OCI-LY7 (cell line): ENCODE data around the gene LAPTM5. TPM values are rescaled to one million over a fixed set of nuclear protein-coding genes. Genes with fewer than 3 reads are reported as not detected.

Experiments
- BruUV-seq: library from RNA; stranded (reverse); fragments of 400-500 nt; replicated peaks from 2 replicates; lab custom pipeline; 2021; lab: Mats Ljungman, UMichigan
- CTCF ChIA-PET: fragments of 300-600 bp; sonication (Branson Sonifier 250); formaldehyde crosslinking; loops from one replicate; lab custom pipeline; 2022; ENCODE audit warnings: antibody characterized with exemption; ENCODE audit not compliant: unreplicated experiment; lab: Charles Lee
- POLR2A ChIA-PET: fragments of 300-600 bp; sonication (Branson Sonifier 250); formaldehyde crosslinking; loops from one replicate; lab custom pipeline; 2022; ENCODE audit warnings: antibody characterized with exemption; lab: Charles Lee
- DNase-seq: peaks from one replicate; pipeline ENCODE4 v3.0.0-alpha.2; 2015; ENCODE audit warnings: low spot score
- H2AFZ ChIP-seq: fragments of 200-600 bp; sonication (generic), shearing (Covaris generic); 2 replicates; pipeline ENCODE4 v1.6.1; 2014; ENCODE audit warnings: mild to moderate bottlenecking, antibody characterized with exemption, low read length, moderate library complexity
- H3K27ac ChIP-seq: fragments of 200-600 bp; sonication (generic); 2 replicates; pipeline ENCODE4 v1.5.1; 2014; ENCODE audit warnings: mixed run types, low read depth, mild to moderate bottlenecking, moderate library complexity, low read length, inconsistent platforms; ENCODE audit not compliant: poor library complexity, severe bottlenecking
- H3K36me3 ChIP-seq: fragments of 200-600 bp; sonication (generic); 2 replicates; pipeline ENCODE4 v1.6.1; 2014; ENCODE audit warnings: mild to moderate bottlenecking, antibody characterized with exemption, low read length, moderate library complexity, mixed read lengths; ENCODE audit not compliant: insufficient read depth
- H3K4me1 ChIP-seq: fragments of 200-600 bp; sonication (generic); 2 replicates; pipeline ENCODE4 v1.5.1; 2014; ENCODE audit warnings: mild to moderate bottlenecking, low read length; ENCODE audit not compliant: insufficient read depth, poor library complexity, severe bottlenecking
- H3K4me2 ChIP-seq: fragments of 200-600 bp; sonication (generic); 2 replicates; pipeline ENCODE4 v1.6.1; 2014; ENCODE audit warnings: mild to moderate bottlenecking, low read length
- H3K4me3 ChIP-seq: fragments of 200-600 bp; sonication (generic); 2 replicates; pipeline ENCODE4 v1.5.1; 2014; ENCODE audit warnings: mild to moderate bottlenecking, low read depth, low read length; ENCODE audit not compliant: poor library complexity, severe bottlenecking
- H3K79me2 ChIP-seq: fragments of 200-600 bp; sonication (generic); 2 replicates; pipeline ENCODE4 v1.6.1; 2016; ENCODE audit warnings: low read depth, mild to moderate bottlenecking, low read length, moderate library complexity, mixed read lengths; ENCODE audit not compliant: insufficient read depth
- H3K9me2 ChIP-seq: fragments of 200-600 bp; sonication (generic); 2 replicates; pipeline ENCODE4 v1.6.1; 2016; ENCODE audit warnings: mild to moderate bottlenecking, low read length, mixed read lengths; ENCODE audit not compliant: insufficient read depth
- H3K9me3 ChIP-seq: fragments of 200-600 bp; sonication (generic); 2 replicates; pipeline ENCODE4 v1.6.1; 2014; ENCODE audit warnings: mild to moderate bottlenecking, mixed run types, low read length, mixed read lengths
- H4K20me1 ChIP-seq: fragments of 200-600 bp; sonication (generic); 2 replicates; pipeline ENCODE4 v1.6.1; 2014; ENCODE audit warnings: mild to moderate bottlenecking, antibody characterized with exemption, low read length, moderate library complexity, mixed read lengths; ENCODE audit not compliant: insufficient read depth
- CTCF ChIP-seq: fragments of 200-600 bp; sonication (generic); conservative IDR thresholded peaks from 2 replicates; pipeline ENCODE4 v1.5.1; 2014; ENCODE audit warnings: mild to moderate bottlenecking, antibody characterized with exemption, low read length, moderate library complexity, mixed read lengths
- EZH2phosphoT487 ChIP-seq: fragments of 200-600 bp; sonication (generic); IDR thresholded peaks from 2 replicates; pipeline ENCODE4 v1.6.1; 2018; ENCODE audit warnings: low read depth, borderline replicate concordance, mild to moderate bottlenecking, mixed run types, antibody characterized with exemption, low read length, moderate library complexity, mixed read lengths
- intact Hi-C: fragments of 100-400 bp; cut with micrococcal nuclease; formaldehyde crosslinking; loops from one replicate; pipeline ENCODE4 v1.10.0; 2022; ENCODE audit not compliant: unreplicated experiment
- total RNA-seq, 2 experiments: library from RNA; depleted of rRNA in 1 of 2; stranded (reverse); fragments of >200 nt in 1 of 2; shearing (Covaris generic) in 1 of 2; gene quantifications; 2 replicates each; pipeline ENCODE4 v1.2.3, GENCODE V29; 2014 to 2022

The LAPTM5 gene
- total RNA-seq, 2 experiments from 2014 or later: 113 to 137 TPM

GRCh38 chr1:30805304-30806003, 47.9 kb upstream of the LAPTM5 start:
- no TSS peak for BruUV-seq
- intact Hi-C loops: no loop called here
- POLR2A ChIA-PET: interaction anchor here (0.6 kb wide), 1 partner anchor 387 kb away, joined by 3 read pairs; no protein-coding TSS in a partner anchor

DNA sequence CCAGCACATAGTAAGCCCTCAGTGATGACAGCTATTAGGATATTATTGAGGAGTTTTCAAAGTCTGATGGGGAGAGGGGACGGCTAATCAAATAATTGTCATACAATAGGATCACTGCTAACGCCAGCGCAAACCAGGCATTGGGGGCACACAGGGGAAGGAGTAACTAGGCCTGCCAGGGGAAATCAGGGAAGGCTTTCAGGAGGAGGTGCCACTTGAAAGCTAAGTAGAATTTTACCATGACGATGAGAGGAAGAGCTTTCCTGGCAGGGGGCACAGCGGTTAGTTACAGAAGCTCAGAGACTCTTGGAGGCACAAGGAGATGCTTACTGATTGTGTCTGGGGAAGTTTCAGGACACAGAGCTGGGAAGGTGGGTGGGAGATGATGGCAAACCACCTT, 47.2 kb upstream of the LAPTM5 start:
- POLR2A ChIA-PET: interaction anchor here (0.7 to 1.1 kb wide), 2 partner anchors 265 to 658 kb away, joined by 3 read pairs; no protein-coding TSS in a partner anchor
- BruUV-seq: no TSS peak
- H3K4me1 ChIP-seq: no peaks in the 10 kb centered on the region
- H3K36me3 ChIP-seq: no peaks in the 10 kb centered on the region
- no peaks in the 10 kb centered on the region for H3K9me3 ChIP-seq
- CTCF ChIA-PET: interaction anchor here (0.5 kb wide), 1 partner anchor 61 kb away, joined by 3 read pairs; no protein-coding TSS in a partner anchor
- no peaks in the 10 kb centered on the region for H3K9me2 ChIP-seq
- H3K79me2 ChIP-seq: no peaks in the 10 kb centered on the region
- no peak for DNase-seq
- intact Hi-C loops: loop anchor here (5.0 kb wide), 1 partner anchor 122 kb away; no protein-coding TSS in a partner anchor
- H2AFZ ChIP-seq: no peak overlapping the region
- TF ChIP-seq CTCF (no peak), EZH2phosphoT487 (no peak)
- H3K27ac ChIP-seq: no peak overlapping the region
- no peak overlapping the region for H3K4me3 ChIP-seq
- no peak overlapping the region for H3K4me2 ChIP-seq
- no peaks in the 10 kb centered on the region for H4K20me1 ChIP-seq

More at GRCh38 chr1:30805304-30806003, 47.9 kb upstream of the LAPTM5 start:
- no peak overlapping the region for H3K4me2 ChIP-seq
- CTCF ChIA-PET: no interaction called here
- H3K4me1 ChIP-seq: no peaks in the 10 kb centered on the region
- H3K79me2 ChIP-seq: no peaks in the 10 kb centered on the region
- no peak overlapping the region for H2AFZ ChIP-seq
- H3K27ac ChIP-seq: no peak overlapping the region
- H4K20me1 ChIP-seq: no peaks in the 10 kb centered on the region
- H3K9me2 ChIP-seq: no peaks in the 10 kb centered on the region
- no peaks in the 10 kb centered on the region for H3K9me3 ChIP-seq
- TF ChIP-seq CTCF (no peak), EZH2phosphoT487 (no peak)
- H3K4me3 ChIP-seq: no peak overlapping the region
- DNase-seq: no peak
- H3K36me3 ChIP-seq: no peaks in the 10 kb centered on the region

- no peak overlapping the region for H3K4me2 ChIP-seq
- ChIA-PET POLR2A (interaction anchor here (0.7 to 1.1 kb wide), 2 partner anchors 264 to 658 kb away, joined by 3 read pairs; no protein-coding TSS in a partner anchor), CTCF (interaction anchor here (0.5 kb wide), 1 partner anchor 61 kb away, joined by 3 read pairs; no protein-coding TSS in a partner anchor)
- no peaks in the 10 kb centered on the region for H4K20me1 ChIP-seq
- no peak overlapping the region for H3K27ac ChIP-seq
- no peak overlapping the region for H3K4me3 ChIP-seq
- no peaks in the 10 kb centered on the region for H3K36me3 ChIP-seq
- no peaks in the 10 kb centered on the region for H3K79me2 ChIP-seq
- no peak for DNase-seq
- intact Hi-C loops: loop anchor here (5.0 kb wide), 1 partner anchor 123 kb away; no protein-coding TSS in a partner anchor
- H2AFZ ChIP-seq: no peak overlapping the region
- H3K4me1 ChIP-seq: no peaks in the 10 kb centered on the region
- H3K9me2 ChIP-seq: no peaks in the 10 kb centered on the region
- TF ChIP-seq CTCF (no peak), EZH2phosphoT487 (no peak)
- no peaks in the 10 kb centered on the region for H3K9me3 ChIP-seq
- no TSS peak for BruUV-seq
Measured at GRCh38 chr1:30804352-30804751, 46.8 kb upstream of the LAPTM5 start.
